Fibroblast of lung (primary cell): ENCODE data around the gene GET3. TPM values are rescaled to one million over a fixed set of nuclear protein-coding genes. Genes with fewer than 3 reads are reported as not detected.

ENCODE experiments used
- DNase-seq, 2 donors: peaks; one replicate each; pipeline versions ENCODE4 v3.0.0 to v3.0.0-alpha.2; 2010; ENCODE audit warnings: low read depth in 2 of 2
- H2AFZ ChIP-seq: 2 replicates; pipeline ENCODE4 v1.5.1; 2012; ENCODE audit warnings: low read length, control low read depth, inconsistent platforms
- H3K27ac ChIP-seq: 2 replicates; pipeline ENCODE4 v1.5.1; 2011; ENCODE audit warnings: low read length, control low read depth; ENCODE audit not compliant: insufficient read depth
- H3K27me3 ChIP-seq: 2 replicates; pipeline ENCODE4 v1.5.1; 2011; ENCODE audit warnings: mild to moderate bottlenecking, low read length; ENCODE audit not compliant: control insufficient read depth, insufficient read depth
- H3K36me3 ChIP-seq: 2 replicates; pipeline ENCODE4 v1.5.1; 2011; ENCODE audit warnings: low read length; ENCODE audit not compliant: control insufficient read depth, insufficient read depth
- H3K4me1 ChIP-seq: 2 replicates; pipeline ENCODE4 v1.5.1; 2011; ENCODE audit warnings: low read length; ENCODE audit not compliant: control insufficient read depth, insufficient read depth; ENCODE audit errors: extremely low read depth
- H3K4me2 ChIP-seq: 2 replicates; pipeline ENCODE4 v1.5.1; 2011; ENCODE audit warnings: low read length, control low read depth; ENCODE audit not compliant: insufficient read depth; ENCODE audit errors: extremely low read depth
- H3K4me3 ChIP-seq, 4 experiments: fragments of 200-600 bp in 1 of 4; sonication (generic) in 1 of 4; replicated peaks in 1 of 4; 2 replicates each; pipeline ENCODE4 v1.5.1; 2011 to 2016; ENCODE audit warnings: low read length in 4 of 4, low read depth in 3 of 4, mild to moderate bottlenecking in 3 of 4, control low read depth in 2 of 4, inconsistent platforms in 1 of 4, mixed read lengths in 1 of 4; ENCODE audit not compliant: insufficient read depth in 1 of 4; ENCODE audit errors: control extremely low read depth in 1 of 4
- H3K79me2 ChIP-seq: 2 replicates; pipeline ENCODE4 v1.5.1; 2012; ENCODE audit warnings: mild to moderate bottlenecking, low read length, inconsistent platforms; ENCODE audit not compliant: control insufficient read depth, insufficient read depth
- H3K9ac ChIP-seq: 2 replicates; pipeline ENCODE4 v1.5.1; 2011; ENCODE audit warnings: mild to moderate bottlenecking, low read length, control low read depth; ENCODE audit not compliant: insufficient read depth
- H3K9me3 ChIP-seq: 2 replicates; pipeline ENCODE4 v1.5.1; 2012; ENCODE audit warnings: low read depth, low read length; ENCODE audit not compliant: control insufficient read depth, insufficient read depth
- H4K20me1 ChIP-seq: 2 replicates; pipeline ENCODE4 v1.5.1; 2011; ENCODE audit warnings: low read length; ENCODE audit not compliant: control insufficient read depth, insufficient read depth; ENCODE audit errors: extremely low read depth
- CTCF ChIP-seq, 2 donors: IDR thresholded peaks in 1 of 2; conservative IDR thresholded peaks in 1 of 2; 1 replicate in 1 of 2; 2 replicates in 1 of 2; pipeline ENCODE4 v1.5.1; 2011 to 2012; ENCODE audit warnings: low read length in 2 of 2, control low read depth in 1 of 2, inconsistent platforms in 1 of 2, low read depth in 1 of 2, mild to moderate bottlenecking in 1 of 2
- EZH2 ChIP-seq: IDR thresholded peaks from 2 replicates; pipeline ENCODE4 v1.5.1; 2012; ENCODE audit warnings: low read length, control low read depth, mild to moderate bottlenecking; ENCODE audit errors: missing control alignments
- polyA plus RNA-seq, 2 donors: library from polyadenylated mRNA; depleted of rRNA in 1 of 2; stranded (reverse) in 1 of 2; unstranded in 1 of 2; fragments of >200 nt; gene quantifications; 2 replicates each; pipeline ENCODE4 v1.2.1, GENCODE V29; 2011 to 2012; ENCODE audit warnings: missing spikeins in 1 of 2
- total RNA-seq: library from RNA; depleted of rRNA; stranded (reverse); fragments of >200 nt; gene quantifications from 2 replicates; pipeline ENCODE4 v1.2.1, GENCODE V29; 2014

GET3 gene
- total and polyA plus RNA-seq, 2 donors (not counting 1 experiment from before 2014, with no cell fraction given): 94.1 to 123 TPM

GRCh38 chr19:12715102-12715501 lies 22.2 kb upstream of the GET3 start:
- no peak overlapping the region for H3K4me2 ChIP-seq
- TF ChIP-seq CTCF (conservative IDR thresholded peaks at IDR 0.05 in 1 of 2, IDR thresholded peaks at IDR 0.05 in 1 of 2; ENCODE audit: low read depth in 1 of 2, low read length in 2 of 2): no peak
- no peak for TF ChIP-seq EZH2
- peaks cover 42% of the 10 kb centered on the region for H3K79me2 ChIP-seq
- H3K4me1 ChIP-seq: peaks cover 6% of the 10 kb centered on the region
- H3K9me3 ChIP-seq: no peaks in the 10 kb centered on the region
- H3K9ac ChIP-seq: no peak overlapping the region
- H3K4me3 ChIP-seq: no peak overlapping the region
- H3K27me3 ChIP-seq: no peaks in the 10 kb centered on the region
- H3K36me3 ChIP-seq: peaks cover 38% of the 10 kb centered on the region
- DNase-seq: no peak
- no peak overlapping the region for H3K27ac ChIP-seq
- no peak overlapping the region for H2AFZ ChIP-seq
- no peaks in the 10 kb centered on the region for H4K20me1 ChIP-seq

GRCh38 chr19:12715929-12716328 lies 21.4 kb upstream of the GET3 start:
- no peak overlapping the region for H3K4me2 ChIP-seq
- TF ChIP-seq EZH2 (no peak), CTCF (conservative IDR thresholded peaks at IDR 0.05 in 1 of 2, IDR thresholded peaks at IDR 0.05 in 1 of 2; ENCODE audit: low read depth in 1 of 2, low read length in 2 of 2) (no peak)
- H4K20me1 ChIP-seq: no peaks in the 10 kb centered on the region
- H2AFZ ChIP-seq: no peak overlapping the region
- H3K27me3 ChIP-seq: no peaks in the 10 kb centered on the region
- H3K79me2 ChIP-seq: peaks cover 50% of the 10 kb centered on the region
- no peak overlapping the region for H3K27ac ChIP-seq
- H3K9ac ChIP-seq: no peak overlapping the region
- H3K4me3 ChIP-seq: no peak overlapping the region
- H3K4me1 ChIP-seq: peaks cover 7% of the 10 kb centered on the region
- DNase-seq: no peak
- H3K9me3 ChIP-seq: no peaks in the 10 kb centered on the region
- H3K36me3 ChIP-seq: peaks cover 33% of the 10 kb centered on the region

GRCh38 chr19:12720296-12720695 lies 17.0 kb upstream of the GET3 start:
- H3K4me3 ChIP-seq: peak overlapping the region; percentile 63 to 82 (median 73)
- H3K36me3 ChIP-seq: peaks cover 17% of the 10 kb centered on the region
- TF ChIP-seq CTCF (conservative IDR thresholded peaks at IDR 0.05 in 1 of 2, IDR thresholded peaks at IDR 0.05 in 1 of 2; ENCODE audit: low read depth in 1 of 2, low read length in 2 of 2) (no peak), EZH2 (no peak)
- DNase-seq: no peak
- H3K4me1 ChIP-seq: peaks cover 11% of the 10 kb centered on the region
- peak overlapping the region; percentile 84 for H3K27ac ChIP-seq
- H3K27me3 ChIP-seq: no peaks in the 10 kb centered on the region
- no peaks in the 10 kb centered on the region for H4K20me1 ChIP-seq
- no peak overlapping the region for H2AFZ ChIP-seq
- H3K9me3 ChIP-seq: no peaks in the 10 kb centered on the region
- H3K4me2 ChIP-seq: peak overlapping the region; percentile 80
- no peak overlapping the region for H3K9ac ChIP-seq
- H3K79me2 ChIP-seq: peaks cover 67% of the 10 kb centered on the region
